Measurements from ENCODE around the gene TF. TPM values are rescaled to one million over a fixed set of nuclear protein-coding genes. Genes with fewer than 3 reads are reported as not detected.

Gene TF
- total and polyA plus RNA-seq, 4 donors, result 5,045 to 9,659 (median 6,266) TPM

GRCh38 chr3:133835418-133835743 lies 89.2 kb downstream of the TF start:
- Histone ChIP-seq H3K4me1 (ENCODE audit: control insufficient read depth in 4 of 4, insufficient read depth in 4 of 4, low read length in 3 of 4) (no peaks in the 10 kb centered on the region), H3K27me3 (ENCODE audit: control insufficient read depth in 4 of 4, insufficient read depth in 4 of 4, low read length in 3 of 4) (no peaks in the 10 kb centered on the region), H3K9me3 (ENCODE audit: control insufficient read depth in 4 of 4, low read length in 3 of 4) (no peaks in the 10 kb centered on the region), H3K27ac (ENCODE audit: low read depth in 1 of 2, low read length in 2 of 2) (no peak overlapping the region), H3K36me3 (ENCODE audit: control insufficient read depth in 4 of 4, insufficient read depth in 3 of 4, low read depth in 1 of 4, low read length in 3 of 4) (no peaks in the 10 kb centered on the region), H3K4me3 (ENCODE audit: low read depth in 1 of 3, low read length in 3 of 3) (no peak overlapping the region), H3K9ac (ENCODE audit: low read depth in 1 of 2, low read length in 2 of 2) (no peak overlapping the region)
- WGBS, result 94% methylated on average over 3 of the region's 3 CpGs
- TF ChIP-seq EGR1 (IDR thresholded peaks at IDR 0.05; ENCODE audit: low read depth in 2 of 2) (no peak), FOXA2 (IDR thresholded peaks at IDR 0.05) (no peak), FOXA1 (IDR thresholded peaks at IDR 0.05) (no peak), RAD21 (IDR thresholded peaks at IDR 0.05) (no peak), CTCF (IDR thresholded peaks at IDR 0.05; ENCODE audit: low read depth, low read length, missing input control) (no peak), GABPA (IDR thresholded peaks at IDR 0.05 in 1 of 2, conservative IDR thresholded peaks at IDR 0.05 in 1 of 2) (no peak), TAF1 (conservative IDR thresholded peaks at IDR 0.05) (no peak), JUND (IDR thresholded peaks at IDR 0.05) (no peak), NR2F2 (IDR thresholded peaks at IDR 0.05) (no peak), MAX (IDR thresholded peaks at IDR 0.05) (no peak), HNF4A (conservative IDR thresholded peaks at IDR 0.05) (no peak), SP1 (IDR thresholded peaks at IDR 0.05) (no peak), ZBTB33 (IDR thresholded peaks at IDR 0.05) (no peak), RXRA (IDR thresholded peaks at IDR 0.05) (no peak)
- TF ChIP-seq, protein P1, sequence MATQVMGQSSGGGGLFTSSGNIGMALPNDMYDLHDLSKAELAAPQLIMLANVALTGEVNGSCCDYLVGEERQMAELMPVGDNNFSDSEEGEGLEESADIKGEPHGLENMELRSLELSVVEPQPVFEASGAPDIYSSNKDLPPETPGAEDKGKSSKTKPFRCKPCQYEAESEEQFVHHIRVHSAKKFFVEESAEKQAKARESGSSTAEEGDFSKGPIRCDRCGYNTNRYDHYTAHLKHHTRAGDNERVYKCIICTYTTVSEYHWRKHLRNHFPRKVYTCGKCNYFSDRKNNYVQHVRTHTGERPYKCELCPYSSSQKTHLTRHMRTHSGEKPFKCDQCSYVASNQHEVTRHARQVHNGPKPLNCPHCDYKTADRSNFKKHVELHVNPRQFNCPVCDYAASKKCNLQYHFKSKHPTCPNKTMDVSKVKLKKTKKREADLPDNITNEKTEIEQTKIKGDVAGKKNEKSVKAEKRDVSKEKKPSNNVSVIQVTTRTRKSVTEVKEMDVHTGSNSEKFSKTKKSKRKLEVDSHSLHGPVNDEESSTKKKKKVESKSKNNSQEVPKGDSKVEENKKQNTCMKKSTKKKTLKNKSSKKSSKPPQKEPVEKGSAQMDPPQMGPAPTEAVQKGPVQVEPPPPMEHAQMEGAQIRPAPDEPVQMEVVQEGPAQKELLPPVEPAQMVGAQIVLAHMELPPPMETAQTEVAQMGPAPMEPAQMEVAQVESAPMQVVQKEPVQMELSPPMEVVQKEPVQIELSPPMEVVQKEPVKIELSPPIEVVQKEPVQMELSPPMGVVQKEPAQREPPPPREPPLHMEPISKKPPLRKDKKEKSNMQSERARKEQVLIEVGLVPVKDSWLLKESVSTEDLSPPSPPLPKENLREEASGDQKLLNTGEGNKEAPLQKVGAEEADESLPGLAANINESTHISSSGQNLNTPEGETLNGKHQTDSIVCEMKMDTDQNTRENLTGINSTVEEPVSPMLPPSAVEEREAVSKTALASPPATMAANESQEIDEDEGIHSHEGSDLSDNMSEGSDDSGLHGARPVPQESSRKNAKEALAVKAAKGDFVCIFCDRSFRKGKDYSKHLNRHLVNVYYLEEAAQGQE (IDR thresholded peaks at IDR 0.05), result no peak
- DNase-seq (ENCODE audit: low spot score), result peak; percentile 25

- Histone ChIP-seq H3K36me3 (ENCODE audit: control insufficient read depth in 4 of 4, insufficient read depth in 3 of 4, low read depth in 1 of 4, low read length in 3 of 4) (no peaks in the 10 kb centered on the region), H3K9ac (ENCODE audit: low read depth in 1 of 2, low read length in 2 of 2) (no peak overlapping the region), H3K9me3 (ENCODE audit: control insufficient read depth in 4 of 4, low read length in 3 of 4) (no peaks in the 10 kb centered on the region), H3K4me1 (ENCODE audit: control insufficient read depth in 4 of 4, insufficient read depth in 4 of 4, low read length in 3 of 4) (no peaks in the 10 kb centered on the region), H3K4me3 (ENCODE audit: low read depth in 1 of 3, low read length in 3 of 3) (no peak overlapping the region), H3K27me3 (ENCODE audit: control insufficient read depth in 4 of 4, insufficient read depth in 4 of 4, low read length in 3 of 4) (no peaks in the 10 kb centered on the region), H3K27ac (ENCODE audit: low read depth in 1 of 2, low read length in 2 of 2) (no peak overlapping the region)
- DNase-seq (ENCODE audit: low spot score), result no peak
- 86% methylated on average over 4 of the region's 4 CpGs for WGBS
- TF ChIP-seq EGR1 (IDR thresholded peaks at IDR 0.05; ENCODE audit: low read depth in 2 of 2), result no peak
- no peak for TF ChIP-seq FOXA2 (IDR thresholded peaks at IDR 0.05)
- no peak for TF ChIP-seq HNF4A (conservative IDR thresholded peaks at IDR 0.05)
- TF ChIP-seq HNF4G (IDR thresholded peaks at IDR 0.05), result no peak
- no peak for TF ChIP-seq SP1 (IDR thresholded peaks at IDR 0.05)
- no peak for TF ChIP-seq CTCF (IDR thresholded peaks at IDR 0.05; ENCODE audit: low read depth, low read length, missing input control)
- TF ChIP-seq, protein P2, sequence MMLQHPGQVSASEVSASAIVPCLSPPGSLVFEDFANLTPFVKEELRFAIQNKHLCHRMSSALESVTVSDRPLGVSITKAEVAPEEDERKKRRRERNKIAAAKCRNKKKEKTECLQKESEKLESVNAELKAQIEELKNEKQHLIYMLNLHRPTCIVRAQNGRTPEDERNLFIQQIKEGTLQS (IDR thresholded peaks at IDR 0.05), result no peak
- no peak for TF ChIP-seq GABPA (IDR thresholded peaks at IDR 0.05 in 1 of 2, conservative IDR thresholded peaks at IDR 0.05 in 1 of 2)
Observed at GRCh38 chr3:133835961-133836360, 89.8 kb downstream of the TF start.
